HEK293 (cell line): ENCODE results near the gene LYZL1.
A peak's percentile ranks its signal among the peaks of the same experiment; 100 is the strongest.

Source experiments
- FEZF1 ChIP-seq: fragments of 450-650 bp; formaldehyde crosslinking; IDR thresholded peaks from 2 replicates; pipeline ENCODE4 v1.5.1; 2016; ENCODE audit warnings: missing biosample characterization, missing genetic modification characterization
- GLIS1 ChIP-seq: fragments of 450-650 bp; formaldehyde crosslinking; IDR thresholded peaks from 2 replicates; pipeline ENCODE4 v1.5.1; 2016; ENCODE audit warnings: missing biosample characterization, missing genetic modification characterization
- KLF16 ChIP-seq: fragments of 450-650 bp; formaldehyde crosslinking; IDR thresholded peaks from 2 replicates; pipeline ENCODE4 v1.5.1; 2017; ENCODE audit warnings: missing biosample characterization, missing genetic modification characterization
- SCRT1 ChIP-seq: fragments of 450-650 bp; formaldehyde crosslinking; IDR thresholded peaks from 2 replicates; pipeline ENCODE4 v1.5.1; 2016; ENCODE audit warnings: missing biosample characterization, missing genetic modification characterization, borderline replicate concordance
- SETDB1 ChIP-seq: IDR thresholded peaks from one replicate; pipeline ENCODE4 v1.6.1; 2017; ENCODE audit warnings: mild to moderate bottlenecking, low read length, moderate library complexity, mixed read lengths; ENCODE audit not compliant: insufficient read length
- SP7 ChIP-seq: fragments of 450-650 bp; formaldehyde crosslinking; IDR thresholded peaks from 2 replicates; pipeline ENCODE4 v1.5.1; 2016; ENCODE audit warnings: missing biosample characterization, missing genetic modification characterization
- TRIM28 ChIP-seq: IDR thresholded peaks from 2 replicates; pipeline ENCODE4 v1.6.1; 2011; ENCODE audit warnings: low read length, control low read depth, borderline replicate concordance
- YY1 ChIP-seq: fragments of 450-650 bp; formaldehyde crosslinking; IDR thresholded peaks from 2 replicates; pipeline ENCODE4 v1.5.1; 2018; ENCODE audit warnings: missing biosample characterization, missing genetic modification characterization
- ZBTB17 ChIP-seq: fragments of 450-650 bp; formaldehyde crosslinking; IDR thresholded peaks from 2 replicates; pipeline ENCODE4 v1.5.1; 2016; ENCODE audit warnings: missing biosample characterization, missing genetic modification characterization
- ZFHX2 ChIP-seq: fragments of 450-650 bp; formaldehyde crosslinking; conservative IDR thresholded peaks from 2 replicates; pipeline ENCODE4 v1.5.1; 2016; ENCODE audit warnings: missing biosample characterization, missing genetic modification characterization
- ZFP69B ChIP-seq: fragments of 450-650 bp; formaldehyde crosslinking; IDR thresholded peaks from 2 replicates; pipeline ENCODE4 v1.5.1; 2016; ENCODE audit warnings: missing biosample characterization, missing genetic modification characterization
- ZNF114 ChIP-seq: fragments of 450-650 bp; formaldehyde crosslinking; IDR thresholded peaks from 2 replicates; pipeline ENCODE4 v1.5.0; 2017; ENCODE audit warnings: missing biosample characterization, missing genetic modification characterization
- ZNF132 ChIP-seq: fragments of 450-650 bp; formaldehyde crosslinking; IDR thresholded peaks from 2 replicates; pipeline ENCODE4 v1.5.1; 2017; ENCODE audit warnings: missing biosample characterization, missing genetic modification characterization, borderline replicate concordance
- ZNF140 ChIP-seq: fragments of 450-650 bp; formaldehyde crosslinking; IDR thresholded peaks from 2 replicates; pipeline ENCODE4 v1.5.1; 2016; ENCODE audit warnings: missing biosample characterization, missing genetic modification characterization
- ZNF184 ChIP-seq: fragments of 450-650 bp; IDR thresholded peaks from 2 replicates; pipeline ENCODE4 v1.5.1; 2018; ENCODE audit warnings: missing biosample characterization, mild to moderate bottlenecking, missing genetic modification characterization
- ZNF19 ChIP-seq: fragments of 450-650 bp; formaldehyde crosslinking; IDR thresholded peaks from 2 replicates; pipeline ENCODE4; 2016; ENCODE audit warnings: missing biosample characterization, missing genetic modification characterization, low read depth
- ZNF202 ChIP-seq: fragments of 450-650 bp; formaldehyde crosslinking; IDR thresholded peaks from 2 replicates; pipeline ENCODE4 v1.5.1; 2016; ENCODE audit warnings: missing biosample characterization, missing genetic modification characterization, borderline replicate concordance
- ZNF266 ChIP-seq: fragments of 450-650 bp; formaldehyde crosslinking; IDR thresholded peaks from 2 replicates; pipeline ENCODE4 v1.5.1; 2016; ENCODE audit warnings: missing biosample characterization, missing genetic modification characterization, low read depth
- ZNF335 ChIP-seq: fragments of 450-650 bp; formaldehyde crosslinking; conservative IDR thresholded peaks from 2 replicates; pipeline ENCODE4 v1.5.1; 2016; ENCODE audit warnings: missing biosample characterization, missing genetic modification characterization
- ZNF530 ChIP-seq: fragments of 450-650 bp; formaldehyde crosslinking; IDR thresholded peaks from 2 replicates; pipeline ENCODE4 v1.5.1; 2016; ENCODE audit warnings: low read depth, missing biosample characterization, missing genetic modification characterization
- ZNF544 ChIP-seq: fragments of 450-650 bp; formaldehyde crosslinking; IDR thresholded peaks from 2 replicates; pipeline ENCODE4 v1.5.0; 2017; ENCODE audit warnings: missing biosample characterization, missing genetic modification characterization
- ZNF561 ChIP-seq: fragments of 450-650 bp; IDR thresholded peaks from 2 replicates; pipeline ENCODE4 v1.5.1; 2018; ENCODE audit warnings: missing biosample characterization, missing genetic modification characterization, borderline replicate concordance
- ZNF626 ChIP-seq: fragments of 450-650 bp; sonication (Bioruptor Pico); formaldehyde crosslinking; IDR thresholded peaks from 2 replicates; pipeline ENCODE4 v1.5.1; 2018; ENCODE audit warnings: missing biosample characterization, missing genetic modification characterization, inconsistent platforms
- ZNF645 ChIP-seq: fragments of 450-650 bp; formaldehyde crosslinking; IDR thresholded peaks from 2 replicates; pipeline ENCODE4; 2016; ENCODE audit warnings: missing biosample characterization, missing genetic modification characterization
- ZNF677 ChIP-seq: fragments of 450-650 bp; IDR thresholded peaks from 2 replicates; pipeline ENCODE4 v1.5.0; 2018; ENCODE audit warnings: missing biosample characterization, mild to moderate bottlenecking, missing genetic modification characterization, moderate library complexity
- ZNF707 ChIP-seq: fragments of 450-650 bp; formaldehyde crosslinking; IDR thresholded peaks from 2 replicates; pipeline ENCODE4 v1.5.1; 2016; ENCODE audit warnings: missing biosample characterization, missing genetic modification characterization
- ZNF76 ChIP-seq: fragments of 450-650 bp; formaldehyde crosslinking; IDR thresholded peaks from 2 replicates; pipeline ENCODE4; 2016; ENCODE audit warnings: low read depth, missing biosample characterization, missing genetic modification characterization, borderline replicate concordance
- ZNF776 ChIP-seq: fragments of 450-650 bp; formaldehyde crosslinking; IDR thresholded peaks from 2 replicates; pipeline ENCODE4 v1.5.0; 2017; ENCODE audit warnings: missing biosample characterization, missing genetic modification characterization, borderline replicate concordance
- ZNF792 ChIP-seq: fragments of 450-650 bp; formaldehyde crosslinking; IDR thresholded peaks from 2 replicates; pipeline ENCODE4 v1.5.1; 2016; ENCODE audit warnings: missing biosample characterization, missing genetic modification characterization
- TF ChIP-seq, protein P1 (sequence below): fragments of 450-650 bp; formaldehyde crosslinking; IDR thresholded peaks from 2 replicates; pipeline ENCODE4 v1.5.1; 2016; ENCODE audit warnings: missing biosample characterization, missing genetic modification characterization
- TF ChIP-seq, protein P2 (sequence below): fragments of 450-650 bp; formaldehyde crosslinking; IDR thresholded peaks from 2 replicates; pipeline ENCODE4 v1.5.1; 2016; ENCODE audit warnings: missing biosample characterization, missing genetic modification characterization
- TF ChIP-seq, protein P3 (sequence below): fragments of 450-650 bp; formaldehyde crosslinking; IDR thresholded peaks from 2 replicates; pipeline ENCODE4 v1.5.1; 2016; ENCODE audit warnings: missing biosample characterization, missing genetic modification characterization

LYZL1 gene

DNA sequence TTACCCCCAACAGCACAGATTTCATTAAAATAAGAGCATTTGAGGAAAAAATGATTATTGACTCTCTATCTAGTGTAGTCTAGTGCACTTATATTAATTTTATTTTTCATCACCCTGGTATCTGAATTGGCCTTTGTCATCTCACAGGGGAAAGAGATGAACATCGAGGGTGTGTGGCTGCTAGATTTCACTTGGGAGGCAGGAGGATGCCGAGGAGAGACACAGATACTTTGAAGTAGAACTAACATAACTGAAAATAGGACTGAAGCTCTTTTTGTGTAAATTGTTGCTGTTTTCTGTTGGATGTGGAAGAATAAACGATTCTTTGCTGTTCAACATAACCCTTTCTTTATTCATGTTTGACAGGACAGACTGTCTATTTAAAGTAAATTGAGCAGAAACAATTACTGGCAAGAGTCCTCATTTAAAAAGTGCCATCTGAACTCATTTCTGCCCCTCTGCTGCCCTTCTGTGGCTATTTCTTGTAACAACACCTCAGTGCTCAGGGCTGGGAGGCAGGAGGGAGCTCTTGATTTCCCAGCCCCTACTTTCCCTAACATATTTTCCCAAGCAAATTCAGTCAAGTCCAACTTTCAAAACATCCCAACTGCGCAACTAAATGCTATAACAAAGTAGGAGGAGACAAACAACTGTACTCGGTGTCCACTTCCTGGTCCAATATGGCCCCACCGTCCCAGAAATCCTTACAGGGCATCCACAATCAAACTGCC, 15.6 kb downstream of the LYZL1 start (continued):
- 0 out of 2 replicates have a peak, but pooled peaks have one; percentile 31 for TF ChIP-seq ZFP69B (tag by site-specific recombination)
- TF ChIP-seq, protein P1, sequence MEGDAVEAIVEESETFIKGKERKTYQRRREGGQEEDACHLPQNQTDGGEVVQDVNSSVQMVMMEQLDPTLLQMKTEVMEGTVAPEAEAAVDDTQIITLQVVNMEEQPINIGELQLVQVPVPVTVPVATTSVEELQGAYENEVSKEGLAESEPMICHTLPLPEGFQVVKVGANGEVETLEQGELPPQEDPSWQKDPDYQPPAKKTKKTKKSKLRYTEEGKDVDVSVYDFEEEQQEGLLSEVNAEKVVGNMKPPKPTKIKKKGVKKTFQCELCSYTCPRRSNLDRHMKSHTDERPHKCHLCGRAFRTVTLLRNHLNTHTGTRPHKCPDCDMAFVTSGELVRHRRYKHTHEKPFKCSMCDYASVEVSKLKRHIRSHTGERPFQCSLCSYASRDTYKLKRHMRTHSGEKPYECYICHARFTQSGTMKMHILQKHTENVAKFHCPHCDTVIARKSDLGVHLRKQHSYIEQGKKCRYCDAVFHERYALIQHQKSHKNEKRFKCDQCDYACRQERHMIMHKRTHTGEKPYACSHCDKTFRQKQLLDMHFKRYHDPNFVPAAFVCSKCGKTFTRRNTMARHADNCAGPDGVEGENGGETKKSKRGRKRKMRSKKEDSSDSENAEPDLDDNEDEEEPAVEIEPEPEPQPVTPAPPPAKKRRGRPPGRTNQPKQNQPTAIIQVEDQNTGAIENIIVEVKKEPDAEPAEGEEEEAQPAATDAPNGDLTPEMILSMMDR (tag by site-specific recombination), result peak; percentile 82
- peak; percentile 55 for TF ChIP-seq SP7 (tag by site-specific recombination)
- no peak for TF ChIP-seq ZNF544 (tag by site-specific recombination)
- TF ChIP-seq ZNF19 (tag by site-specific recombination), result no peak
- TF ChIP-seq ZNF184 (tag by site-specific recombination), result 0 out of 2 replicates have a peak, but pooled peaks have one; percentile 63
- TF ChIP-seq ZNF335 (tag by site-specific recombination), result peak; percentile 33; the same call in 1 of the 2 replicates
- TF ChIP-seq TRIM28, result no peak
- TF ChIP-seq ZFHX2 (tag by site-specific recombination), result no peak
- TF ChIP-seq YY1 (tag by site-specific recombination), result peak; percentile 57; the same call in 1 of the 2 replicates
- TF ChIP-seq ZNF677 (tag by site-specific recombination), result no peak
- TF ChIP-seq ZNF707, result no peak
- TF ChIP-seq, protein P2, sequence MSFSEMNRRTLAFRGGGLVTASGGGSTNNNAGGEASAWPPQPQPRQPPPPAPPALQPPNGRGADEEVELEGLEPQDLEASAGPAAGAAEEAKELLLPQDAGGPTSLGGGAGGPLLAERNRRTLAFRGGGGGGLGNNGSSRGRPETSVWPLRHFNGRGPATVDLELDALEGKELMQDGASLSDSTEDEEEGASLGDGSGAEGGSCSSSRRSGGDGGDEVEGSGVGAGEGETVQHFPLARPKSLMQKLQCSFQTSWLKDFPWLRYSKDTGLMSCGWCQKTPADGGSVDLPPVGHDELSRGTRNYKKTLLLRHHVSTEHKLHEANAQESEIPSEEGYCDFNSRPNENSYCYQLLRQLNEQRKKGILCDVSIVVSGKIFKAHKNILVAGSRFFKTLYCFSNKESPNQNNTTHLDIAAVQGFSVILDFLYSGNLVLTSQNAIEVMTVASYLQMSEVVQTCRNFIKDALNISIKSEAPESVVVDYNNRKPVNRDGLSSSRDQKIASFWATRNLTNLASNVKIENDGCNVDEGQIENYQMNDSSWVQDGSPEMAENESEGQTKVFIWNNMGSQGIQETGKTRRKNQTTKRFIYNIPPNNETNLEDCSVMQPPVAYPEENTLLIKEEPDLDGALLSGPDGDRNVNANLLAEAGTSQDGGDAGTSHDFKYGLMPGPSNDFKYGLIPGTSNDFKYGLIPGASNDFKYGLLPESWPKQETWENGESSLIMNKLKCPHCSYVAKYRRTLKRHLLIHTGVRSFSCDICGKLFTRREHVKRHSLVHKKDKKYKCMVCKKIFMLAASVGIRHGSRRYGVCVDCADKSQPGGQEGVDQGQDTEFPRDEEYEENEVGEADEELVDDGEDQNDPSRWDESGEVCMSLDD (tag by site-specific recombination), result no peak
- TF ChIP-seq ZNF114 (tag by site-specific recombination), result no peak
- TF ChIP-seq ZNF645 (tag by site-specific recombination), result no peak
- no peak for TF ChIP-seq ZNF792 (tag by site-specific recombination)
- no peak for TF ChIP-seq GLIS1 (tag by site-specific recombination)
- TF ChIP-seq KLF16 (tag by site-specific recombination), result no peak
- peak; percentile 34; the same call in 1 of the 2 replicates for TF ChIP-seq ZBTB17 (tag by site-specific recombination)
- no peak for TF ChIP-seq SCRT1 (tag by site-specific recombination)
- no peak for TF ChIP-seq ZNF776 (tag by site-specific recombination)
- TF ChIP-seq ZNF202 (tag by site-specific recombination), result no peak
- TF ChIP-seq ZNF266 (tag by site-specific recombination), result no peak
- peak; percentile 57; the same call in 1 of the 2 replicates for TF ChIP-seq ZNF561 (tag by site-specific recombination)
- TF ChIP-seq SETDB1, result no peak
- peak; percentile 42; the same call in 1 of the 2 replicates for TF ChIP-seq ZNF76 (tag by site-specific recombination)
- TF ChIP-seq ZNF530 (tag by site-specific recombination), result no peak
- TF ChIP-seq, protein P3, sequence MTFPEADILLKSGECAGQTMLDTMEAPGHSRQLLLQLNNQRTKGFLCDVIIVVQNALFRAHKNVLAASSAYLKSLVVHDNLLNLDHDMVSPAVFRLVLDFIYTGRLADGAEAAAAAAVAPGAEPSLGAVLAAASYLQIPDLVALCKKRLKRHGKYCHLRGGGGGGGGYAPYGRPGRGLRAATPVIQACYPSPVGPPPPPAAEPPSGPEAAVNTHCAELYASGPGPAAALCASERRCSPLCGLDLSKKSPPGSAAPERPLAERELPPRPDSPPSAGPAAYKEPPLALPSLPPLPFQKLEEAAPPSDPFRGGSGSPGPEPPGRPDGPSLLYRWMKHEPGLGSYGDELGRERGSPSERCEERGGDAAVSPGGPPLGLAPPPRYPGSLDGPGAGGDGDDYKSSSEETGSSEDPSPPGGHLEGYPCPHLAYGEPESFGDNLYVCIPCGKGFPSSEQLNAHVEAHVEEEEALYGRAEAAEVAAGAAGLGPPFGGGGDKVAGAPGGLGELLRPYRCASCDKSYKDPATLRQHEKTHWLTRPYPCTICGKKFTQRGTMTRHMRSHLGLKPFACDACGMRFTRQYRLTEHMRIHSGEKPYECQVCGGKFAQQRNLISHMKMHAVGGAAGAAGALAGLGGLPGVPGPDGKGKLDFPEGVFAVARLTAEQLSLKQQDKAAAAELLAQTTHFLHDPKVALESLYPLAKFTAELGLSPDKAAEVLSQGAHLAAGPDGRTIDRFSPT (tag by site-specific recombination), result no peak
- peak; percentile 56 for TF ChIP-seq FEZF1
- 0 out of 2 replicates have a peak, but pooled peaks have one; percentile 42 for TF ChIP-seq ZNF626 (tag by site-specific recombination)
- TF ChIP-seq ZNF140 (tag by site-specific recombination), result no peak
- TF ChIP-seq ZNF132 (tag by site-specific recombination), result no peak
